ENCODE results near the gene MSGN1.
A peak's percentile ranks its signal among the peaks of the same experiment; 100 is the strongest.

The MSGN1 gene

GRCh38 chr2:17839959-17840358 is 23.7 kb downstream of the MSGN1 start:
- FAIRE-seq (no peak), DNase-seq (ENCODE audit: extremely low spot score, insufficient read length, low read depth) (no peak)

- FAIRE-seq (no peak), DNase-seq (ENCODE audit: extremely low spot score, insufficient read length, low read depth) (no peak)
Measured at GRCh38 chr2:17843457-17843856, 27.2 kb downstream of the MSGN1 start.

- DNase-seq (ENCODE audit: extremely low spot score, insufficient read length, low read depth) (no peak), FAIRE-seq (no peak)
Measured at GRCh38 chr2:17845806-17846205, 29.5 kb downstream of the MSGN1 start.

GRCh38 chr2:17846676-17847075 is 30.4 kb downstream of the MSGN1 start:
- FAIRE-seq = no peak
- DNase-seq (ENCODE audit: extremely low spot score, insufficient read length, low read depth) = no peak

GRCh38 chr2:17847236-17847635 is 31.0 kb downstream of the MSGN1 start:
- DNase-seq (ENCODE audit: extremely low spot score, insufficient read length, low read depth) = no peak
- no peak for FAIRE-seq

- no peak for FAIRE-seq
Measured at GRCh38 chr2:17849275-17849674, 33.0 kb downstream of the MSGN1 start.

GRCh38 chr2:17850151-17850550 is 33.9 kb downstream of the MSGN1 start:
- FAIRE-seq (no peak), DNase-seq (ENCODE audit: extremely low spot score, insufficient read length, low read depth) (no peak)

More at GRCh38 chr2:17849275-17849674, 33.0 kb downstream of the MSGN1 start:
- DNase-seq (ENCODE audit: extremely low spot score, insufficient read length, low read depth) = no peak

- peak; percentile 57 for DNase-seq (ENCODE audit: extremely low spot score, insufficient read length, low read depth)
- FAIRE-seq = peak; percentile 75
Measured at GRCh38 chr2:17851731-17852585, 35.7 kb downstream of the MSGN1 start.

GRCh38 chr2:17853799-17854198 is 37.5 kb downstream of the MSGN1 start:
- DNase-seq (ENCODE audit: extremely low spot score, insufficient read length, low read depth) = no peak

GRCh38 chr2:17857021-17857420 is 40.8 kb downstream of the MSGN1 start:
- DNase-seq (ENCODE audit: extremely low spot score, insufficient read length, low read depth) (no peak), FAIRE-seq (no peak)

More at GRCh38 chr2:17853799-17854198, 37.5 kb downstream of the MSGN1 start:
- no peak for FAIRE-seq

GRCh38 chr2:17858064-17858463 is 41.8 kb downstream of the MSGN1 start:
- no peak for FAIRE-seq

GRCh38 chr2:17863539-17863938 is 47.3 kb downstream of the MSGN1 start:
- DNase-seq (ENCODE audit: extremely low spot score, insufficient read length, low read depth) (no peak), FAIRE-seq (no peak)

More at GRCh38 chr2:17858064-17858463, 41.8 kb downstream of the MSGN1 start:
- no peak for DNase-seq (ENCODE audit: extremely low spot score, insufficient read length, low read depth)

GRCh38 chr2:17864676-17865075 is 48.4 kb downstream of the MSGN1 start:
- FAIRE-seq (no peak), DNase-seq (ENCODE audit: extremely low spot score, insufficient read length, low read depth) (no peak)

- no peak for DNase-seq (ENCODE audit: extremely low spot score, insufficient read length, low read depth)
- FAIRE-seq = no peak
Measured at GRCh38 chr2:17867133-17867532, 50.9 kb downstream of the MSGN1 start.

Data from GM18507 (cell line).